GM21390 (cell line): ENCODE data around the gene NOL7.

Experiments used
- ATAC-seq: cut with Tn5 transposase; IDR thresholded peaks from one replicate; pipeline ENCODE4 v1.9.1; 2021; ENCODE audit not compliant: unreplicated experiment

Gene NOL7

GRCh38 chr6:13614926-13615791 lies at the start of gene NOL7:
NOL7 (plus strand) TSS chr6:13615335; CDS start chr6:13615359, 24 bp downstream.
- ATAC-seq, result peak; percentile 84

DNA sequence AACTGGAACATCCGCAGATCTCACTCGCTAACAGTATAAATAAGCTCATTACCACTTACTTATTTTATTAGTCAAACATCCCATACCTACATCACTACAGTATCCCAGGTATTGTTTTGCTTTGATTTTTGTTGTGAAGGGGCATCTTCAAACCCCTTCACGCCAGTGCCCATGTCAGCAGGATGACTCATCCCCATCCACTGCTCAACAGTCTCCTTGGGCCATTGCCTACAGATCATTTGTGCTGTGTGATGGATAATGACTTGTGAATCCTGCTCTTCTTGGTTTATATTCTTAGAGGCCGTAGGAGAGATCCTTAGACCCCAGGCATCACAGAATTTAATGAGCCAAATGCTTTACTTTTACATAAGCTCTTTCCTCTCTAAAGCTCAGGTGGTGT lies 49.2 kb upstream of the NOL7 start:
- ATAC-seq, result no peak

DNA sequence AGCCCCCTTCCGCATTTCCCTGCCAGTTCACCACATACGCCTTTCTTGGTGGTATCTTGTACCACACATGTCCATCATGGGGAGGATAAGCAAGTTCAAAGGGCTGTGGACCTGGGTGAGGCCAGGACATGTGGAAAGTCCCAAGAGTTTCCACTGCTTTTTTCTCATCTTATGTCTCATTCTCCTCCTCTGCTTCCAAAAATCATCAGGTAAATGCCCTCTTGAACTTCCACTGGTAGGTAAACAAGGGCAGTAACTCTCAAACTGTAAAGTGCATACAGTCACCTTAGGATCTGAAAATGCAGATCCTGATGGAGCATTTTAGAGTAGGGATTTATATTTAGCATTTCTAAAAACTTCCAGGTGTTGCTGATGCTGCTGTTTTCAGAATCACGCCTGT lies 48.6 kb upstream of the NOL7 start:
- ATAC-seq, result no peak

- no peak for ATAC-seq
These were observed 46.2 kb upstream of the NOL7 start for GRCh38 chr6:13568970-13569369.

DNA sequence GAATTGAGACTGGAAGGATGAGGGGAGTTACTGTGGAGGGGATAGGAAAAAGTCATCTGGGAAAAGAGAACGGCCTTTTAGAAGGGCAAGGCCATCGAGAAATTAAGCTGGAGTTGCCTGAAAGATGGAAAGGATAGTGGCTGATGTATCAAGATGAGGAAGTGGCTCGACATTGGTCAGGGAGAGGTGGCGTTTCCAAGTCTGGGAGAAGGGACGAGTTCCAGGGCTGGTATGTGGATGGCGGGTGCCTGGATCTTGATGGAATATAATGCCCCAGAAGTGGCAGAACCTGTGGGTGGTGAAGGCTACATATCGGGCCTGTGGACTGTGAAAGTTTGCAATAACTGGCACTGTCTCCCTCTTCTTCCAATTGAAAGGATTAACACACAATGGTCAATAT lies 42.9 kb upstream of the NOL7 start:
- no peak for ATAC-seq

DNA sequence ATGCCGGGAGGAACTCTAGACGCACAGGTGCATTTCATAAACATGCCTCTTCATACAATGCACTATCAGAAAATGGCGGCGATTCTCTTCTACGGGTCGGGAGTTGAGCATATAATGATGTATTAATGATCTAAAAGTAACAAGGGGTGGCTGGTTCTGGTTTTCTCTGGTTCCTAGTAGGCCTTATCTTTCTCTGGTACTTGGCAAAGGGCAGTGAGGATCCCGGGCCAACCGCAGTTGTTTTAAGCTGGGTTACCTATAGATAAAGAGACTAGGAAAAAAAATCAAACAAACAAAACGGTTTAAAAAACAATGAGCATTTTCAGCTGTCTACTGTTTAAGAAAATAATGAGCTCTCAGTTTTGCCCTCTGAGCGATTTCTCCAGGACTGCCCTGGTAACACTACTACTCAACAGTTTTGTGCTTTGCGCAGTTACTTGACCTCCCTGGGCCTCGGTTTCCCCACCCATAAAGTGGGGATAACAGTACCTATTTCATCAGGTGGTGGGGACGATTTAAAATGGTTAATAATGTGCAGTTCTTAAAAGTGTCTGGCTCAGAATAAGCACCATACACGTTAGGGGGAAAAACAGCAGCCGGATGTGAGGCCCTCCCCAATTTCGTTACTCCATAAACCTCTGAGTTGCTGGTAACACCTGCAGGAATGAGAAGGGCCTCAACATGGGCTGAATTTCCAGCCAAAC lies 42.0 kb upstream of the NOL7 start:
- ATAC-seq, result no peak

DNA sequence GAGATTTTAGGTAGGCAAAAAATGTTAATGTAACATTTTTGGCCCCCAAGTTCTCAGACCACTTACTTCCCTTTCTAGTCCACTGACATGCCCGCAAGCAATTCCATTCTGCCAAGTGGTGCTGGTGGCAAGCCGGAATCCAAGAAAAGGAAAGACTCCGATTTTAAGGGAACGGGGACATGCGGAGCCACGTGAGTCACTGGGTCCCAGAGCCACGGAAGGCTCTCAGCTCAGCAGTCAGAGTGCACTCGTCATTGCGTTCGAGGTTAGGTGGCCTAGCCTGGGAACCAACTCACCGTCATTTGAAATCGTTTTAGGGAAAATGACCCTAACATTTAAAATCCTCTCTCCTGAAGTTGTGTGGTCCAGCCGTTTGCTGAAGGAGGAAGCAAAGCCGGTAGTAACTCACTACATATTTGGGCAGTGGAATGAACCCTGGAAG lies 41.4 kb upstream of the NOL7 start:
- ATAC-seq, result no peak

GRCh38 chr6:13574149-13574570 lies 41.0 kb upstream of the NOL7 start:
- peak; percentile 74 for ATAC-seq

- ATAC-seq, result peak; percentile 56
These were observed 40.4 kb upstream of the NOL7 start, which contains the start of gene SIRT5 for GRCh38 chr6:13574571-13575376. SIRT5 (plus strand) TSS chr6:13574601; CDS start chr6:13584111, 9,510 bp downstream.

- ATAC-seq, result no peak
These were observed 39.8 kb upstream of the NOL7 start for GRCh38 chr6:13575377-13575775.

- ATAC-seq, result no peak
These were observed 39.1 kb upstream of the NOL7 start for GRCh38 chr6:13576017-13576416.

DNA sequence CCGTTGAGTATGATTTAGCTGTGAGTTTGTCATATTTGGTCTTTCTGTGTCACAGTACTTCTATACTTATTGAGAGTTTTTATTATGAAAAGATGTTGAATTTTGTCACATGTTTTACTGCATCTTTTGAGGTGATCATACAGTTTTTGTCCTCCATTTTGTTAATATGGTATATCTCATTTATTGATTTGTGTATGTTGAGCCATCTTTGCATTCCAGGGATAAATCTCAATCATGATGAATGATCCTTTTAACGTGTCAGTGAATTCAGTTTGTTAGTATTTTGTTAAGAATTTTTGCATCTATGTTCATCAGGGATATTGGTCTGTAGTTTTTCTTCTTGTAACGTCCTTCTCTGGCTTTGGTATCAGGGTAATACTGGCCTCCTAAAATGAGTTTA lies 37.2 kb upstream of the NOL7 start:
- ATAC-seq, result no peak

GRCh38 chr6:13579911-13580310 lies 35.2 kb upstream of the NOL7 start:
- no peak for ATAC-seq

DNA sequence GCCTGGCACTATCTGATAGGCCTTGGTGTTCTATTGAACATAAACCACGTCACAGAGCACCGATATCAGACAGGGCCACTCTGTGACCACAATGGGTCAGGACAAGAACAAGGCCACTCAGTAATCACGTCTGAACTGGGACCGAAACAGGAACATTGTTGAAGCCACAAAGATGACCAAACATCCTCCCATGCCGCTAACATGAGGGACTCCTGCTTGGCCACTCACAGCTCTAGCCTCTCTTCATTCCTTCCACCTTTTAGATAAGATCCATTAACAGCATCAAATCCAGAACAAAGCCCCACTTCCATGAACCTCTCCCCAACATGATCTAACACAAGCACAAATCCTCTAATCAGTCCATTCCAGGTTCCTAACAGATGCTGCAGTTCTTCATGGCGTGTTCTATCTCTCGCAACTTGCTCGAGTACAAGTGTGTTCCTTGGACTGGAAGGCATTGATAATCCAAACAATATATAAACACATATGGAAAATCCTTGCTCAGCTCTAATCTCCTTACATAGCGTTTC lies 33.4 kb upstream of the NOL7 start:
- no peak for ATAC-seq

- no peak for ATAC-seq
These were observed 28.3 kb upstream of the NOL7 start for GRCh38 chr6:13586603-13587542.

GRCh38 chr6:13589801-13590200 lies 25.3 kb upstream of the NOL7 start:
- ATAC-seq, result no peak

DNA sequence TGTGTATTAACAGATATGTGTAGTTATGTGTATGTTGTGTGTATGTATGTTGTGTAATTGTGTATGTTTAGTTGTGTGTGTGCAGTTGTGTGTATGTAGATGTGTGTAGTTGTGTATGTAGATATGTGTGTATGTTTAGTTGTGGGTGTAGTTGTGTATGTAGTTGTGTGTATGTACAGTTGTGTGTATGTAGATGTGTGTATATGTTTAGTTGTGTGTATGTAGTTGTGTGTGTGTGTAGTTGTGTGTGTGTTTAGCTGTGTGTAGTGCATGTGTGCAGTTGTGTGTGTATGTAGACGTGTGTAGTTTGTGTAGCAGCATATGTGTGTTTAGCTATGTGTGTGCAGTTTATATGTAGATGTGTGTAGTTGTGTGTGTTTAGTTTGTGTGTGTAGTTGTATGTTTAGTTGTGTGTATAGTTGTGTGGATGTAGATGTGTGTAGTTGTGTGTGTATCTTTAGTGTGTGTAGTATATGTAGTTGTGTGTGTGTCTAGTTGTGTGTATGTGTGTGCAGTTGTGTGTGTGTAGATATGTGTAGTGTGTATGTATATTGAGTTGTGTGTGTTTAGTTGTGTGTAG lies 24.5 kb upstream of the NOL7 start:
- ATAC-seq, result no peak

DNA sequence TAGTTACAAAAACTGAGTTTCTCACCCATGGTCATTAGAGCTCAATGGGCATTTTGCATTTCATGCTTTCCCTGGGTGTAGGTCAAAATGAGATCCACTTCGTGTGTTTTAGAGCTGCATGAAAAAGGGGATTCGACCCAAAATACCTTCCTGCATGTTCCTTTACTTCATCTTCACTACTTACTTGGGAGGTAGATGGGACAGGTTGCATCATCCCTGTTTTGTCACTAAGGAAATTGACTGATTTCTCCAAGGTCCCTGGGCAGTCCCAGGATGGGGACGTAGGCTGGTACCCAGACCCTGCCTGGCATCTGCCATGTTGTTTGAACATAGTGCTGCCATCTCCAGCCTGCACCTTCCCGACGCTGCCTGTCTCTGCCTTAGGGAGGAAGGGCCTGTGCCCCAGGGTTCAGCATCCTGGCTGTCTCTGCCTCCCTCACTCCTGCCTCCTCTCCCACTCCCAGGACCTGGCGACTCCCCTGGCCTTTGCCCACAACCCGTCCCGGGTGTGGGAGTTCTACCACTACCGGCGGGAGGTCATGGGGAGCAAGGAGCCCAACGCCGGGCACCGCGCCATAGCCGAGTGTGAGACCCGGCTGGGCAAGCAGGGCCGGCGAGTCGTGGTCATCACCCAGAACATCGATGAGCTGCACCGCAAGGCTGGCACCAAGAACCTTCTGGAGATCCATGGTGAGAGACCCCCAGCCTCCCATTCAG lies 23.8 kb upstream of the NOL7 start:
- no peak for ATAC-seq

DNA sequence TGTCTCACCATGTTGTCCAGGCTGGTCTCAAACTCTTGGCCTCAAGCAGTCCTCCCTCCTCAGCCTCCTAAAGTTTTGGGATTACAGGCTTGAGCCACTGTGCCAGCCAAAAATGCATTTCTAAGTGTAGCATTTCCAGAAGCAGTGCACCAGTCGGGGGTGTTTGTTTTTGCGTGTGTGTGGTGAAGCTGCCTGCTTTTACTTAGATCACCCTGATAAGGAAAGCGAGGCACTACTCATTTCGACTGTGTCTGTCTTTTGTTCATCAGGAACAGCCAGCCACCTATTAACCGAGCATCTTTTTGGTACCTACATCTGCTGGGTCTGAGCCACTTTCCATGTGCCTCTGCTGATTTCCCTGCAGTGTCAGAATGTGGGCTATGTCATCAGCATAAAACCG lies 22.0 kb upstream of the NOL7 start:
- ATAC-seq, result no peak
